NCI-H748 treated with DMSO at 0.1 percent for 48 hours (cell line): ENCODE results near the gene DISP2.

Experiments used
- DNase-seq: peaks from one replicate; lab custom pipeline; 2025; lab: John Stamatoyannopoulos, UW

The DISP2 gene

GRCh38 chr15:40328751-40329150, 29.3 kb upstream of the DISP2 start:
- no peak for DNase-seq

DNA sequence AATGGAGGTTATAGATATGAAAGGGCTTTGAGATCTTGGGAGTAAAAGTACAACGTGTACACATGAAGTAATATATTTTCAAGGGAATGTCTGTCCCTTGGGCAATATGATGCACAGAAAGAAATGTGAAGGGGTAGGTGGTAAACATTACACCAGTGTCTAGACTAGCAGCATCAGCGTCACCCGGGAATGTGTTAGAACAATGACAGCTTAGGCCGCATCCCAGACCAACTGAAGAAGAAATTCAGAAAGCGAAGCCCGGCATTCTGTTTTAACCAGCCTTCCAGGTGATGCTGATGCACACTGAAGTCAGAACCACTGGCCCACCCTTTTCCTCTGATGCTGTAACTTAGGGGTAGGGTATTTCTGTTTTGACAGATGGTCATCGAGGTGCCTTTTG, 28.2 kb upstream of the DISP2 start:
- DNase-seq: no peak

GRCh38 chr15:40330368-40330836, 27.6 kb upstream of the DISP2 start:
- no peak for DNase-seq

- no peak for DNase-seq
Observed at GRCh38 chr15:40331026-40331425, 27.0 kb upstream of the DISP2 start.

GRCh38 chr15:40331637-40332036, 26.4 kb upstream of the DISP2 start:
- no peak for DNase-seq

DNA sequence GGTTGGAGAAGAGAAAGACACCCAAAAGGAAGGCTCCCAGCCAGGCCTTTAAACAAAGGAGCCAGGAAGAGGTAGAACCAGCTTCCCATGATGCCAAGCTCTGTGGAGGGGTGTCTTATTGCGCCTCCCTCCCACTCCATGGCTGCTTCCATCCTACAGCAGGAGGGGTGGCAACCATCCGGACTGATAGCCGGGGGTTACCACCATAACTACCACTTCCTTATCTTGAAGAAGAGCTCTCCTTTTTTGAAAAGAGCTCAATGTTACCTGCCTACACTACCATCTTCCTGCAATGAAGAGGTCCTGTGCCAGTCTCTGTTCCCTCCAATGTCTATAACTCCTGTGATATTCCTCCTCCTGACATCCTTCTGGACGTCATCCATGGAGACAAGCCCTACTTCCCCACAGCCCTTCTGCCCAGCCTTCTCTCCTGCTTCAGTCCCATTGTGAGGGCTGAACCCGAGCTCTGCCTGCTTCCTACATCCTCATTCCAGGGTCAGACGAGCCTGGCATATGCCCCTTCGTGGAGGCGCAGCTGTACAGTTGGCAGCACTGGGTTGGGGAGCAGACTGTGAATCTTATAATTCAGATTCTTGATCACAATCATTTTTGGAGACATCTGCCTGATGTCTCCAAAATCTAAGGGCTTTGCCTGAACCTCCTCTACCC, 25.8 kb upstream of the DISP2 start:
- DNase-seq: no peak

DNA sequence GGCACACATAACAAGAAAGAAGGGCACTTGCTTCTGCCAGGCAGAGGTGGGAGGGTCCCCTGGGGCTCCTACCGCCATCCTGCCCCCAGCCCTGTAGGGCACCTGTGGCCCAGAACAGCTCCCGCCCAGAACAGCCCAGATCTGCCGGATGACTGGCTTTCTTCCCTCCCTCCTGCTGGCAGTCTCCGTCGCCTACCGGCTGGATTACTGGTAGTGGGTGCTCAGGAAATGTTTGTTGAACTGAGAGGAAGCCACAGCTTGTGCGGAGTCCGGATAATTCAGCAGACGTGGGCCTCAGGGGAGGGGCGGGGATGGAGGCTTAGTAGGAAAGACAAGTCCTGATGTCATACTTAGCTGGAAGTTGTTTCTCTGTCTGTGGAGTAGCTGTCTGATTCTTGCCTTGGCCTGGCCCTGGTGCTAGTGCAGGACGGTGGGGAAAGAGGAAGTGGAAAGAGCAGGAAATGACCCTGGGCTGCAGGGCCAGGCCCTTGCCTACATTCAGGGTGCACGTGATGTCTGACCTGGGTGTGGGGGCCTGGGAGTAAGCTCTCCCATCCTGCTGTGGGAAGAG, 24.0 kb upstream of the DISP2 start:
- DNase-seq: no peak

DNA sequence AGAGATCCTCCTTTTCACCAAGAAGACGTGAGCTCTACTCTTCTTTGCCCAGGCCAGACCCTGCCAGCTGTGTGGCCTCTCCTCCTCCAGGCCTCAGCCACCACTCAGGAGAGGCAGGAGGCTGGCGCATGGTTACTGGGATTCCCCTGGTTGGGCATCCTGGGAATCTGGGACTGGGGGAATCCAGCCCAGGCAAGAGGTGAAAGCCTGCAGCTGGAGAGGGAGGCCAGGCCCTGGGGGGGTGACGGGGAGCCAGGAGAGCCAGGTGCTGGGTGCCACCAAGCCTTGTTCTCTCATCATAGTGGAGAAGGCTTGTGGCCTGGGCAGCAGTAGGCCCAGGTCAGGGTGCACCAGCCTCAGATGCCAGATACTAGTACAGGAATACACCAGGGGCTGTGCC, 23.5 kb upstream of the DISP2 start:
- DNase-seq: no peak

- no peak for DNase-seq
Observed at GRCh38 chr15:40334941-40335795, 22.9 kb upstream of the DISP2 start.

- DNase-seq: no peak
Observed at GRCh38 chr15:40335938-40336743, 21.9 kb upstream of the DISP2 start.

DNA sequence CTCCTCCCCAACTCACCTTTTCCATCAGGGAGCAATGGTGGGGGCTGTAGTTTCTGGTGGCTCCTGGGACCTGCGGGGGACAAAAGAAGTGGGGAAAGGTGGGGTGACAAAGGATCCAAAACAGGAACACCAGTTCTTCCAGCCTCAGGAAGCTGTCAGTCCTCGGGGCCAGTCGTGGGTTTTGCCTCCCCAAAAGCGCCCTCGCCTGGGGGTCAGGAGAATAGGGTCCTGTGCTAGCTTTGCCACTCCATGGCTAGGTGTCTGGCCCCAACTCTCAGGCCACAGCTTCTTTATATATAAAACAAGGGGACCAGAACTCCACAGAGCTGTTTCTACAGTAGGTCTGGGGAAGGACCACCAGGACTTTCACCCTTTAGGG, 21.3 kb upstream of the DISP2 start:
- no peak for DNase-seq

- DNase-seq: no peak
Observed at GRCh38 chr15:40337597-40337996, 20.4 kb upstream of the DISP2 start.

DNA sequence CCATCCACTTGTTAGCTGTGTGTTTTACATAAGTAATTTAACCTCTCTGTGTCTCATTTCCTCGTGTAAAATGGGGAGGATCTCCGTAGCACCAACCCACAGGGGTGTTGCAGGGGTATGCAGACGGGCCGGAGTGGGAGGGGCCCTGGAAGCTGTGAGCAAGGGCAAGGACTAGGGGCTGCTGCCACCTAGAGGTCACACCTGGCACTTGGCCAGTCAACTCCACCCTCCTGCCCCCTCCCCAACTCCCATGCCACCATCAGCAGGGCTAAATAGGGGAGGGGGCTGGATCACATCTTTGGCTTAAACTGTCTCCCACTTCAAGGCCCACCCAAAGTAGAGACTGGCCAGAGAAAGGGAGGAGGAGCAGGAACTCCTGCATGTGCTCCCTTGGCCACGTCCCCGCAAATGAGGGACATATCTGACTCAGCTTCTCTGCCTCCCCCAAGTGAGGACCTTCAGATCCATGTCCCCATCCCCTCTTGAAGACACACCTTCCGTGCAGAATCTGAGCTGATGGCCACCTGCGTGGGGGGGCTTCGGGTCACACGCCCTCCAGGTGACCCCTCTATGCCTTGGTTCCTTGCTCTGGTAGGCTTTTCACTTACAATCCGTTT, 19.9 kb upstream of the DISP2 start:
- DNase-seq: peak; percentile 6

- no peak for DNase-seq
Observed at GRCh38 chr15:40338921-40339620, 18.9 kb upstream of the DISP2 start.

DNA sequence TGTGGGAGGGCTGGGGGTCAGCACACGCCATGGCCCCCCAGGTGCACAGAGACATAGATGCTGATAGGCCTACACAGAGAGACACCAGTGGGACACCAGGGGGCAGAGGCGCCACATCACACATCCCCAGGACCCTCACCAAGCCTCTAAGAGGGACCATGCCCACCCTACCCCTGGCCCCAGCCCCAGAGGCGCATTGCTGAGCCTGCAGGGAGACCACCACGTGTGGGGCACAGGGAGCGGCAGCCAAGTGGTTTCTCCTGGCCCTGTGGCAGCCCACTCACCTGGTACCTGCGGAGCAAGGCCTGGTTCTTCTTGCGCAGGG, 18.4 kb upstream of the DISP2 start:
- no peak for DNase-seq

DNA sequence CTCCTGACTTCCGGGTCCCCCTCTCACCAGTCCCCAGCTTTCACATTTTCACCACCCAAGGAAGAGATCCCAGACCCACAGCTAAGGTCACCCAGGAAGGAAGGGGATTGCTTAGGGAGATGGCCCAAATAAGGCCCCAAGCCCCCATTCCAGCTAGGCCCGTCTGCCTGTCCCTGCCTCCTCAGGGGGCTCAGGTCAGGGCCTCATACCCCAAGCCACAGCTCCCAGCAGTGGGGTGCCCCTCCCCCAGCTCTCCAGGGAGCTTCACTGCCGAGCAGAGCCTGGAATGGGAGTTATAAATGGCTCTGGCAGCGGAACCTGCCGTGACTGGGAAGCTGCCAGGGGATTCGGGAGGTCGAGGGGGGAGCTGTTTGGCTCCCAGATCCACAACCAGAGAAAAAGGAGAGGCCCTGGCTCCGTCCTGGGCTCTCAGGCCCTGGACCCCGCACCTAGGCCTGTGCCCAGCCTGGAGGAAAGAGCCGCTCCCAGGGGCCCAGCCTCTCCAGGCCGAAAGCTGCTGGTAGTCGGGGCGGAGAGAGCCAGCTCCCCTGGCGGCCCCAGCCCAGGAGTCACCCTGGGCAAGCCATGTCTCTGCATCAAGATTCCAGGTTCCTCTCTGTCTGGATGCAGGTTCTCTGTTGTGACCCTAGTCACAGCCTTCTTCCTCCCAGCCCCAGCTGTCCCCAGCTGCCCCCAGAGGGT, 17.8 kb upstream of the DISP2 start:
- DNase-seq: no peak

DNA sequence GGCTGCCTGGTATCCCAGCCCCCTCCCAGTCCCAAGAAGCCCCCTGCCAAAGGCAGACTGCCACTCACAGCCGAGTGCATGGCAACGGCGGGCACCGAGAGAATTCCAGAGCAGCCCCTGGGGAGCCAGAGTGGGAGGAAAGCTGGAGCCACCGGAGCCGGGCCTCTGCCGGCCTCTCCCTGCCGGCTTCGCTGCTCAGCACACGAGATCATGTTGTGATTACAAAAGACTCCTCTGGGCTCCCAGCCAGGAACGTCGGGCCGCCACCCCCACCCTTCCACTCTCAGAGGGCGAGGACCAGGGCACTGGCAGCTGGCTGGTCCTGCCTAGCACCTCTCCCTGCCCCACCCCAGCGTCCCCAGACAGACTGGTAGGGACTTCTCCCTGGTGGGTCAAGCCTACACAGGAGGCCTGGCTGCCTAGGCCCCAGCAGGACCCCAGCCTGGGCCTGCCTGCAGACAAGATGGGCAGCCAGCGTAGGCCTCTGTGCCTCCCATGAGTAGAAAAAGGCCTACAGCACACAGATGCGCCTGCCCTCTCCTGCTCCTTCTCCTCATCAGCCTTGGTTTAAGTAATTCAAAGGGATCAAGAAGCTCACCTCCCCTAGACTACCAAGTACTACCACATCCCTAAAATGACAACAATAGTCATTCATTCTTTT, 17.1 kb upstream of the DISP2 start, which contains the start of gene CCDC9B:
TSS of gene CCDC9B (minus strand) at position 200 of the 661 bp plus-strand sequence. CDS start at position 80, 120 bp downstream.
- DNase-seq: peak; percentile 10

GRCh38 chr15:40342416-40343320, 15.4 kb upstream of the DISP2 start:
- DNase-seq: no peak

GRCh38 chr15:40343512-40343911, 14.5 kb upstream of the DISP2 start:
- DNase-seq: no peak
